GM20431 (cell line): ENCODE measurements around the gene FARS2.

Experiments
- in situ Hi-C: fragments of 300-500 bp; cut with MseI, MboI; formaldehyde crosslinking; loops from one replicate; pipeline ENCODE4 v1.15.0; 2020; ENCODE audit warnings: low sequenced_read_pairs; ENCODE audit not compliant: unreplicated experiment

The FARS2 gene

DNA sequence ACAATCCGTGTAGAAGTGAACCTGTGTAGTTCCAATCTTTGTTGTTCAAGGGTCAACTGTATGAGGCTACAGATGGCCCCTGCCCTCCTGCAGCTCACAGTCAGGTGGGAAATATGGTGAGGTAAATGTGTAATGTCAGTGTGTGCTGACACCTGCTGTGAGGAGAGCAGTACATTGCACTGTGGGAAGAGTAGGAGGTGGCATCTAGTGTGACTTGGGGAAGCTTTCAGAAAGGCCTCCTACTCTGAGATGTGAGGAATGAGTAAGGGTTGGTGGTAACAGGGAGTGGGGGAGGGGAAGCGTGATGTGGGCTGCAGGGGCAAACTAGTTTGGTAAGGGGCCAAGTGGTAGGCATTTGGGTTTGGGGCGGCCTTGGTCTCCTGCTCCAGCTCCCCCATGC lies 188.8 kb downstream of the FARS2 start:
- in situ Hi-C loops, result no loop called here

GRCh38 chr6:5453546-5453945 lies 192.2 kb downstream of the FARS2 start:
- in situ Hi-C loops, result no loop called here

GRCh38 chr6:5455142-5455541 lies 193.8 kb downstream of the FARS2 start:
- in situ Hi-C loops, result no loop called here

DNA sequence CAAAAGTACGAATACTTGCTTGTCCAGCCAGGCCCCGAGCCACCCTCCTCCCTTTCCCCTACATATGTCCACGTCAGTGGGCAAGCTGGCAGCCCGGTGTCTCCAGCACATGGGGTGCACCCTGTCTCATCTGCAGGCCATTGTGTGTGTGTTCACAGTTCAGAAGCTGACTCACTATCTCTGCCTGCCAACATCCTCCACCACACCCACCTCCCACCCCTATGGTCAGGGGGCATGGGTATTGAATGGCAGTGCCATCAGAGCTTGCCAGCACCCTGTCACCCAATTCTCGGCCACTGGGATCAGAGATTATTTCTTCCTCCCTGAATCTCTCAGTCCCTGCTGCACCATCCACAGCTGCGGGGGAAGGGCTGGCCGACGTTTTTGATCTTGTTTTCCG lies 195.7 kb downstream of the FARS2 start:
- in situ Hi-C loops, result no loop called here

DNA sequence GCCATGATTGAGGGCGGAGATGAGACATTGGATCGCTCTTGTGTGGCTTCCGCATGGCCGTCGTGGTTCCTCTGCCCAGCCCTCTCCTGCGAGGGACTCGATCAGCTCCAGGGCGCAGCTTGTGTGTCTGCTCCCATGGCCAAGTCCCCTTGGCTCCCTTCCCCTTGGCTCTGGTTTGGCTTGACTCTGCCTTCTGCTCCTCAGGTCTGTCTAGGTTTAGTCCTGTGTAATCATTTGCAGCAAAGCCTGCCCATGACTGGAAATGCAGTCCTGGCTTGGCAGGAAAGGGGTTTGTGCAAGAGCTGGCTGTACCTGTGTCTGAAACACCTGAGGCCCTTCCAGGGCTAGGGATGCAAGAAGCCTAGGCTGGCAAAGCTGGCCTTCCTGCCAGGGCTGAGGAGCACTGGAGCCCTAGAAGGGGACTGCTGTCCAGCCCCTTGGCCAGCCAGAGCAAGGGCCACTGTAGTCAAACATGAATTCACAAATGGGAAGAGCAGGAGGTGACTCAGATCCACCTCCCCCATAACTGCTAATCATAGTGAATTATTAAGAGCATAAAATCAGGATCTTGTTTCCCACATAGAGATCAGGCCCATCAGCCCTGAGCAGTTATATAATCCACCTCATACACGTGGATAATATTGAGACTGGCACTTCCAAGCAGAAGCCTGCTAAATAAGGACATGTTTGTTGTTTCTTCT lies 196.8 kb downstream of the FARS2 start:
- in situ Hi-C loops, result no loop called here

- in situ Hi-C loops, result no loop called here
Measured at GRCh38 chr6:5459346-5459745, 198.0 kb downstream of the FARS2 start.

GRCh38 chr6:5461365-5461764 lies 200.1 kb downstream of the FARS2 start:
- in situ Hi-C loops, result no loop called here

DNA sequence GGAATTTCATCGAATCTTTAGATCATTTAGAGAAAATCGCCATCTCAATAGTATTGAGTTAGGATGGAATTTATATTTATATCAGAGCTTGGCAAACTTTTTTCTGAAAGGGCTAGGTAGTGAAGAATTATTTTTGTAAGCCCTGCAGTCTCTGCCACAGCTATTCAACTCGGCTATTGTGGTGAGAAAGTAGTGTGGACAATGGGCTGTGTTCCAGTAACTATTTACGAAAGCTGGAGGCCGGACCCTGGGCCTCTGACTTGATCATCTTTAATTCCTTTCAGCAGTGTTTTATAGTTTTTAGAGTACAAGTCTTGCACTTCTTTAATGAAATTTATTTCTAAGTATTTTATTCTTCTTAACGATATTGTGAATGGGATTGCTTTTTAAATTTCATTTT lies 201.5 kb downstream of the FARS2 start:
- in situ Hi-C loops, result no loop called here

DNA sequence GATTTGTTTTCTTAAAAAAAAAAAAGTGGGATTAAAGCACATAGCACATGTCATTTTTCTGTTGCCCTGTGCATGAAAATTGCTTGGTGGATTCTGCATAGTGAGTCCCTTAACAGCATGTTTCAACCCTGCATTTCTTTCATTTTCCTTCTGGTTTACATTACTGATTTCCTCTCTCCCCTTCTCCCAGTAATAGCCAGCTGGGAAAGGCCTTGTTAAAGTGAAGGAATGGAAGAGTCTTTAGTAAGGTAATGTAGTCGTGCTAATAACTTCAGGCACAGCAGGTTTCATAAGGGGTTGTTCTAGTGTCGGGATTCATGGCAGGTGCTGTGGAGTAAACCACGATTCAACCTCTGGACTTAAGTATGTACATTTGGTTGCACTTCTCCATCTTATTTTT lies 202.4 kb downstream of the FARS2 start:
- in situ Hi-C loops, result no loop called here

- in situ Hi-C loops, result no loop called here
Measured at GRCh38 chr6:5464099-5464885, 203.0 kb downstream of the FARS2 start.

GRCh38 chr6:5466281-5467136 lies 205.2 kb downstream of the FARS2 start:
- in situ Hi-C loops, result no loop called here

DNA sequence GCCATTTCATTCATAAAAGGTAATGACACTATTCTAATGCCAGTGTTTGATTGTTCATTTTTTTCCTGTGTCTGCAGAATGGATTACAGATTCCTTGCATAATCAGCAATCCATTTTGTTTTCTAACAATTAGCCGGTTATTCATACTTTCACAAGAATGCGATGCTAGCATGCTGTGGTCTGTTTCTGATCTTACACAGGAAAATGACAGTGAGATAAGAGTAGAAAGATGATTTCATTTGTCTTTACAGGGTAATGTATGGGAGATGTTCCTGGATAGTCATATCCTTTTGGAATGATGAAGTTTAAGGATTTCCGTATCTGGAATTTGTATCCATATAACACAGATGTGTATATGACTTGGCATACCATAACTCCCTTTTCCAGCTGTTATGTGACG lies 207.3 kb downstream of the FARS2 start:
- in situ Hi-C loops, result no loop called here

GRCh38 chr6:5469101-5469846 lies 208.0 kb downstream of the FARS2 start:
- in situ Hi-C loops, result no loop called here

DNA sequence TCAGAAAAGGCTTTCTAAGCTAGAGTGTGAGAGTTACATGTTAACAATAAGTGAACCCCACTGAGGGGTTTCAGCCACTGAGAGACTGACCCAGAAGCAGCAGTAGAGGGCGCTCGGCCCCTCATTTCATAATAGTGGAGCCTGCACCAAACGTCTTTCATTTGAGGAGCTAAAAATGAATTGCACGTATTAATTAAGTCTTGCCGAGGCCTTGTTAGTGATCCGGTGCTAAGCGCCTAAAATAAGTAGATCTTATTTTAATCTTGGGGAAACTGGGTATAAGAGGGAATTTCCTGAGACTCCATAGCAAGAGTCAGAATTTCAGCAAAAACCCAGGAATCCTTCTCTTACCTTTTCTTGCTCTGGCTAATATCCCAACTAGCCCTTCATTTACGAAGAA lies 209.7 kb downstream of the FARS2 start:
- in situ Hi-C loops, result no loop called here

DNA sequence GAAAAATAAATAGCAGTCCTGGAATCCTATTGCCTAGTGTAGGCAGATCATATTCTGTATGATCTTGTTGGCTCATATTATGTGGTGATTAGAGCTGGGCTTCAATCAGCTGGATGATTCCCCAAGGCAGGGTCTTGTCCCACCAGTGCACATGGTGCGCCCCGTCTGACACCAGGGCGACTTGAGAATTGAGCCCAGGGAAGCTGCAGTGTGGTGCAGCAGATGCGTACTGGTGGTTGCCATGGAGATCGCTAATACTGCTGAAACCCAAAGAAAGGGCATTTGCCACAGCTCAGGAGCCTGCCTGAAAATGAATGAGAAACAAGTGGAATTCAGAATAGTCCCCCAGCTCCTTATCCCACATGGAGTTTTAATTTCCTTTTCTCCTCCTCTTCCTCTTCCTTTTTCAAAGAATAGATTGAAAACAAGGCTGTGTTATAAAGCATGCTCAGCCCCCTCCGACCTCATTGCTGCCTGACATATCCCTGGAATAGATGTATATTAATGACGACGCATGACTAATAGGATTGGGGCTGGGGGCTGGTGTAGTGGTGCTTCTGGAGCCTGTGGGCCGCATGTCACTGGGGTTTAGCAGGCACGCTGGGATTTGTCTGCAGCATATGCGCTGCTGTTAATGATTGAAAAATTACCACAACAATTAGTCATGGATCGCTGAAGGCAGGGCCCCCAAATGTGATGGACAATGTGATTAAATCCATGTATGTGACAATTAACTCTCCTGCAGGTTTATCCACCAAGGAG lies 210.5 kb downstream of the FARS2 start:
- in situ Hi-C loops, result no loop called here

- in situ Hi-C loops, result no loop called here
Measured at GRCh38 chr6:5472571-5472970, 211.3 kb downstream of the FARS2 start.

- in situ Hi-C loops, result no loop called here
Measured at GRCh38 chr6:5475779-5476178, 214.5 kb downstream of the FARS2 start.

DNA sequence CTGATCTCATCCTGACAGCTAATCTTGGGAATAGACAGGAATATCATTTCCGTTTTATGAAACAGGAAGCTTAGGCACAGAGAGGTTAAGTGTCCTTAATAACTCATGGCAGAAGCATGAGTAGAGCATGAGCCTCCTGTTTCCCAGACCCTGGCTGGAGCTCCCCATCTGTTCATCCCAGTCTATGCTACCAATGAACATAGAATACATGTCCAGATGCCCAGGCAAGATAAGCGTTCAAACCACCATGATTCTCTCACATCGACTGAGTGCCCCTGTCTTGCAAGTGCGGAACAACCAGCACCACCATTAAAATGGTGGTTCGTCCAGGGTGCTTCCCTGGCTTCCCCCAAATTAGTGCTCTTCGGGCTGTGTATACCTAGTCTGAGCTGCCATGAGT lies 217.1 kb downstream of the FARS2 start:
- in situ Hi-C loops, result no loop called here

- in situ Hi-C loops, result no loop called here
Measured at GRCh38 chr6:5481033-5481432, 219.7 kb downstream of the FARS2 start.
